Measurements from ENCODE around the gene CCDC60.

CCDC60 gene

DNA sequence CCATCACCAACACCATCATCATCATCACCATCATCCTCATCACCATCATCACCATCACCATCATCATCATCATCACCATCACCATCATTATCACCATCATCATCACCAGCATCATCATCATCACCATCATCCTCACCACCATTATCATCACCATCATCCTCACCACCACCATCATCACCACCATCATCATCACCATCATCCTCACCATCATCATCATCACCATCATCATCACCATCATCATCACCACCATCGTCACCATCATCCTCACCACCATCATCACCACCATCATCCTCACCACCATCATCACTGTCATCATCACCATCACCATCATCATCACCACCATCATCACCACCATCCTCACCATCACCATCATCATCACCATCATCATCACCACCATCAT, 146.0 kb downstream of the CCDC60 start:
- Histone ChIP-seq H3F3A (ENCODE audit: insufficient read depth, low read length) (no peaks in the 10 kb centered on the region), H2AFZ (ENCODE audit: low read length) (no peak overlapping the region), H3K27me3 (replicated peaks; ENCODE audit: insufficient read depth, low read length) (no peaks in the 10 kb centered on the region), H3K4me2 (ENCODE audit: low read depth, low read length) (no peak overlapping the region), H3K79me2 (ENCODE audit: low read length) (no peaks in the 10 kb centered on the region), H3K9ac (ENCODE audit: low read length) (no peak overlapping the region), H3K9me3 (replicated peaks; ENCODE audit: insufficient read depth, low read length) (no peaks in the 10 kb centered on the region), H4K20me1 (ENCODE audit: insufficient read depth, low read length) (no peaks in the 10 kb centered on the region), H3K27ac (ENCODE audit: low read length) (no peak overlapping the region), H3K9me2 (replicated peaks; ENCODE audit: insufficient read depth, low read length) (no peaks in the 10 kb centered on the region), H3K4me1 (ENCODE audit: low read length) (no peaks in the 10 kb centered on the region), H3K4me3 (ENCODE audit: low read length) (no peak overlapping the region), H3K36me3 (replicated peaks; ENCODE audit: insufficient read depth, low read length) (no peaks in the 10 kb centered on the region)
- no peak for DNase-seq
- TF ChIP-seq EZH2phosphoT487 (IDR thresholded peaks at IDR 0.05; ENCODE audit: low read length) (no peak), CTCF (IDR thresholded peaks at IDR 0.05; ENCODE audit: low read length) (no peak), EZH2 (optimal IDR thresholded peaks at IDR 0.05; ENCODE audit: low read depth, low read length) (no peak)

DNA sequence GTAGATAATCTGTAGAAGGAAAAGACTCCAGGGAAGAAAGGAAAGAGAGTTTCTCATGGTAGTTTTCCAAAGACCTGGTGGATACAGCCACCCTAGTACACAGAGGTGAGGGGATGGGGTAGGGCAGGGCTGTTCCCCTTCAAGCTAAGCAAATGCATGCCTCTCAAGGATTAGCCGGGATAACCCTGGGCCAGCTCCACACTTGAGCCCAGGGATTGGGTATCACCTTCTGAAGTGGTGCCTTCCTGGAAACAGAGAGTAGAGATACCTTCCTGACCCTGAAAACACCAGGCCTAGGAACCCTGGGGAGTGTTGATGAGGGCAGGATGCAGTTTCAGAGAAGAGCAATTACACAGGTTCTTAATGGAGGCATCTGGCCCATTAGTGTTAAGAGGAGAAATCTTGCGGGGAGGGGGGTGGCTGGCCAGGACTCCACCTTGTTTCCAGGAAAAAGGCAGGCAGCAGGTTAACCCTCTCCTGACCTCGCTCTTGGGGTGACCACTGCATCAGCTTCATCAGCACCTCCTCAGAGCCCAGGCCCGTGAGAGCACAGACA, 152.1 kb downstream of the CCDC60 start:
- no peak for DNase-seq
- Histone ChIP-seq H3K79me2 (ENCODE audit: low read length) (no peaks in the 10 kb centered on the region), H3K9ac (ENCODE audit: low read length) (no peak overlapping the region), H3K9me2 (replicated peaks; ENCODE audit: insufficient read depth, low read length) (no peaks in the 10 kb centered on the region), H3K36me3 (replicated peaks; ENCODE audit: insufficient read depth, low read length) (no peaks in the 10 kb centered on the region), H4K20me1 (ENCODE audit: insufficient read depth, low read length) (no peaks in the 10 kb centered on the region), H3K4me2 (ENCODE audit: low read depth, low read length) (no peak overlapping the region), H3K4me1 (ENCODE audit: low read length) (no peaks in the 10 kb centered on the region), H3K27me3 (replicated peaks; ENCODE audit: insufficient read depth, low read length) (no peaks in the 10 kb centered on the region), H3K27ac (ENCODE audit: low read length) (no peak overlapping the region), H3K9me3 (replicated peaks; ENCODE audit: insufficient read depth, low read length) (no peaks in the 10 kb centered on the region), H3K4me3 (ENCODE audit: low read length) (no peak overlapping the region), H2AFZ (ENCODE audit: low read length) (no peak overlapping the region), H3F3A (ENCODE audit: insufficient read depth, low read length) (no peaks in the 10 kb centered on the region)
- TF ChIP-seq EZH2phosphoT487 (IDR thresholded peaks at IDR 0.05; ENCODE audit: low read length) (no peak), EZH2 (optimal IDR thresholded peaks at IDR 0.05; ENCODE audit: low read depth, low read length) (no peak), CTCF (IDR thresholded peaks at IDR 0.05; ENCODE audit: low read length) (no peak)

DNA sequence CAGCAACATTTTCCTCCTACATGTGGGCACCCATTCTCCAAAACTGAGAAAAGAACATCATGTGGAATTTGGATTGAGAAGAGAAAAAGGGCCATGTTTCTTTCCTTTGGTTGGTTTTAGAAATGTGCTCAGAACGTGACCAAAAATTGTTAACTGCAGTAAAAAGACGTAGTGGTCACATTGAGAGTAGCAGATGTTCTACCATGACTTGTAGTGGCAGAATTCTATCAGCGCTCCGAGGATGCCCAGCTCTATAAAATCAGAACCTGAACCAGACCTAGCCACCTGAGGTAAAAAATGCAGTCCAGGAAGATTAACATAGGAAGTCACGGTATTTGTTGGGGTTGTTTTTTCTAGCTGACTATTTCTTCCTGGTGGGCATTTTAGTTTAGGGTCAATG, 157.3 kb downstream of the CCDC60 start:
- H3K27ac ChIP-seq (ENCODE audit: low read length): no peak overlapping the region
- H3K27me3 ChIP-seq (replicated peaks; ENCODE audit: insufficient read depth, low read length): no peaks in the 10 kb centered on the region
- no peak overlapping the region for H3K9ac ChIP-seq (ENCODE audit: low read length)
- H3K9me2 ChIP-seq (replicated peaks; ENCODE audit: insufficient read depth, low read length): no peaks in the 10 kb centered on the region
- no peak overlapping the region for H3K4me3 ChIP-seq (ENCODE audit: low read length)
- no peak for DNase-seq
- no peaks in the 10 kb centered on the region for H3K9me3 ChIP-seq (replicated peaks; ENCODE audit: insufficient read depth, low read length)
- H3K4me2 ChIP-seq (ENCODE audit: low read depth, low read length): no peak overlapping the region
- H3K79me2 ChIP-seq (ENCODE audit: low read length): no peaks in the 10 kb centered on the region
- no peaks in the 10 kb centered on the region for H3F3A ChIP-seq (ENCODE audit: insufficient read depth, low read length)
- H4K20me1 ChIP-seq (ENCODE audit: insufficient read depth, low read length): no peaks in the 10 kb centered on the region
- no peak overlapping the region for H2AFZ ChIP-seq (ENCODE audit: low read length)
- TF ChIP-seq CTCF (IDR thresholded peaks at IDR 0.05; ENCODE audit: low read length) (no peak), EZH2 (optimal IDR thresholded peaks at IDR 0.05; ENCODE audit: low read depth, low read length) (no peak), EZH2phosphoT487 (IDR thresholded peaks at IDR 0.05; ENCODE audit: low read length) (no peak)
- no peaks in the 10 kb centered on the region for H3K4me1 ChIP-seq (ENCODE audit: low read length)
- H3K36me3 ChIP-seq (replicated peaks; ENCODE audit: insufficient read depth, low read length): no peaks in the 10 kb centered on the region

Measured in MM.1S (cell line).